OCI-LY7 (cell line): ENCODE results near the gene TTC9B.

Experiments used
- CTCF ChIP-seq: fragments of 200-600 bp; sonication (generic); conservative IDR thresholded peaks from 2 replicates; pipeline ENCODE4 v1.5.1; 2014; ENCODE audit warnings: mild to moderate bottlenecking, antibody characterized with exemption, low read length, moderate library complexity, mixed read lengths
- EZH2phosphoT487 ChIP-seq: fragments of 200-600 bp; sonication (generic); IDR thresholded peaks from 2 replicates; pipeline ENCODE4 v1.6.1; 2018; ENCODE audit warnings: low read depth, borderline replicate concordance, mild to moderate bottlenecking, mixed run types, antibody characterized with exemption, low read length, moderate library complexity, mixed read lengths

- TF ChIP-seq CTCF (no peak), EZH2phosphoT487 (no peak)
These were observed 44.2 kb upstream of the TTC9B start for GRCh38 chr19:40262422-40262821.
